GM12878 (cell line): ENCODE results near the gene MSI2. TPM values are rescaled to one million over a fixed set of nuclear protein-coding genes. Genes with fewer than 3 reads are reported as not detected.

Experiments used
- CEBPZ ChIP-seq: fragments of 150-350 bp; IDR thresholded peaks from 2 replicates; pipeline ENCODE4 v1.6.1; 2016; ENCODE audit warnings: low read depth, low read length
- FOXM1 ChIP-seq: IDR thresholded peaks from 2 replicates; pipeline ENCODE4 v1.6.1; 2012; ENCODE audit warnings: low read depth, mild to moderate bottlenecking, inconsistent platforms, low read length, moderate library complexity
- MYB ChIP-seq: fragments of 150-350 bp; IDR thresholded peaks from 2 replicates; pipeline ENCODE4 v1.6.1; 2014; ENCODE audit warnings: mild to moderate bottlenecking, low read depth, low read length, borderline replicate concordance
- ZNF592 ChIP-seq: fragments of 450-650 bp; IDR thresholded peaks from 2 replicates; pipeline ENCODE4 v1.6.1; 2017; ENCODE audit warnings: mild to moderate bottlenecking, moderate library complexity
- polyA plus RNA-seq, 11 experiments: library from polyadenylated mRNA; depleted of rRNA in 4 of 11; unstranded in 6 of 11; stranded (reverse) in 5 of 11; fragments of >200 nt; fragmentation: Nextera tagmentation in 4 of 11; fragmentation: Illumina TruSeq in 1 of 11; extraction: Ambion mirVana in 4 of 11; extraction: Trizol in 1 of 11; gene quantifications; 1 replicate in 1 of 11; 2 replicates in 10 of 11; pipeline versions ENCODE4 v1.2.1 to v1.2.3, GENCODE V29; 2011 to 2016; ENCODE audit warnings: inconsistent platforms in 2 of 11, missing spikeins in 2 of 11, low read depth in 1 of 11
- total RNA-seq, 4 experiments: library from RNA; depleted of rRNA in 3 of 4; stranded (reverse); fragments of >200 nt in 3 of 4; fragmentation: Illumina TruSeq in 1 of 4; extraction: Trizol in 1 of 4; gene quantifications; 2 replicates each; pipeline versions ENCODE4 v1.2.1 to v1.2.3, GENCODE V29; 2013 to 2021

Gene MSI2
- total and polyA plus RNA-seq, 10 of the 15 experiments (the other 5 are each of a cell fraction or from before 2014, with no cell fraction given): 6.1 to 76.1 (median 42.0) TPM

GRCh38 chr17:57504208-57504607 is 247.9 kb downstream of the MSI2 start (continued):
- no peak for TF ChIP-seq ZNF592
- no peak for TF ChIP-seq MYB
- no peak for TF ChIP-seq CEBPZ
- TF ChIP-seq FOXM1: no peak
